ENCODE measurements around the gene NT5C1B.
"Not testable (repeated sequence)": the region's sequence is repeated elsewhere in the genome, so short reads cannot be mapped to it uniquely, and the experiment has no call there.

Gene NT5C1B

DNA sequence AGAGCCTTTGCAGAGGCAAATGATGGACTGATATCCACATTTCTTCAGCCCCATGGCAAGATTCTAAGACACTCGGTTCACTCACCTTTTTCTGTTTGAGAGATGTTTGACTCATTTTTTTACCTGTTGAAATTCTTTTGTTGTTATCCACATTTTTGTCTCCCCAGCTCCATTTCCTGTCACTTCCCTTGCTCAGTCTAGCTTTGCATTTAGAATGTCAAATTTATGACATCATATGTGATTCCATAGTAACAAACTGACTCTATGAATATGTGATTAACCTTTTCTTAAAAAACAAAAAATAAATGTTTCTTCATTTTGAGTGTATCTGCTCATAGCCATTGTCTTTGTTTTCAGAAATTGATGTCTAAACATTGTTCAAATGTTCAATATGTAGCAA is at the start of gene NT5C1B:
Gene NT5C1B (minus strand): TSS at position 216 of the 400 bp plus-strand sequence. CDS start 101 bp downstream, at position 115.
- H3K4me3 ChIP-seq (ENCODE audit: low read length): no peak within 1 kb of the TSS
- no peak for TF ChIP-seq ZNF274 (IDR thresholded peaks at IDR 0.05; ENCODE audit: low read depth, low read length)

DNA sequence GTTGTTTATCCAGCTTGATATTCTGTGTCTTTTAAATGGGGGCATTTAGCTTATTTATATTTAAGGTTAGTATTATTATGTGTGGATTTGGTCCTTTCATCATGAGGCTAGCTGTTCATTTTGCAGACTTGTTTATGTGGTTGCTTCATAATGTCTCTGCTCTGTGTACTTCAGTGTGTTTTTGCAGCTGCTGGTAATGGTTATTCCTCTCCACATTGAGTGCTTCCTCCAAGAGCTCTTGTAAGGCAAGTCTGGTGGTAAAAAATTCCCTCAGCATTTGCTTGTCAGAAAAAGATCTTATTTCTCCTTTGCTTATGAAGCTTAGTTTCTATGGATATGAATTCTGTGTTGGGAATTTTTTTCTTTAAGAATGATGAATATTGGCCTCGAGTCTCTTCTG is 47.8 kb upstream of the NT5C1B start:
- TF ChIP-seq ZNF274 (IDR thresholded peaks at IDR 0.05; ENCODE audit: low read depth, low read length): no peak
- H3K4me3 ChIP-seq (ENCODE audit: low read length): no peak overlapping the region

DNA sequence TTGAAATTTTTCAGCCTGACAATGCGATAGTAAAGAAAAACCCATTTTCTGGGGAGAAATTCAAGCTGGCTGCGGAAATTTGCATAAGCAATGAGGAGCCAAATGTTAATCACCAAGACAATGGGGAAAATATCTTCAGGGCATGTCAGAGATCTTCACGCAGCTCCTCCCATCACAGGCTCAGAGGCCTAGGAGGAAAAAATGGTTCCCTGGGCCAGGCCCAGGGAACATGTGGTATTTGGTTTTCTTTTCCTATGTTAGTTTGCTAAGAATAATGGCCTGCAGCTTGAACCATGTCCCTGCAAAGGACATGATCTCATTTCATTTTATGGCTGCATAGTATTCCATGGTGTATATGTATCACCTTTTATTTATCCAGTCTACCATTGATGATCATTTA is 43.3 kb upstream of the NT5C1B start:
- not testable (repeated sequence) for H3K4me3 ChIP-seq (ENCODE audit: low read length)

GRCh38 chr2:18630941-18631340 is 41.6 kb upstream of the NT5C1B start:
- TF ChIP-seq ZNF274 (IDR thresholded peaks at IDR 0.05; ENCODE audit: low read depth, low read length): no peak
- no peak overlapping the region for H3K4me3 ChIP-seq (ENCODE audit: low read length)

DNA sequence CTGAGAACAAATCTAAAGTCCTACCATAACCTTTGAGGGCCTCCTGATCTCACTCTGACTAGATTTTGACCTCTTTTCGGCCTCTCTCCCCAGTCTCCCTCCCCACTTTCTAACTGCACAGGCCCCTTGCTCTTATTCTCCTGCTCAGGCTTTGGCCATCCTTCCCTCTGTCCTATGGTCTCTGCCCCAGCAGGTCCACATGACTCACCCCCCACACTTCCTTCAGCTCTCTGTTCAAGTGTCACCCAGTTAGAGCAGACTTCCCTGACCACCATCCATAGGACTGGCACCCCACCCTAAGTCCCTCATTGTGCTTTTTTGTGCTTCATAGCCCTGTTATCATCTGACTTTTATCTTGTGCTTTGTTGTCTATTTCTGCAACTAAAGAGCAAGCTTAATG is 41.2 kb upstream of the NT5C1B start:
- TF ChIP-seq ZNF274 (IDR thresholded peaks at IDR 0.05; ENCODE audit: low read depth, low read length): no peak
- no peak overlapping the region for H3K4me3 ChIP-seq (ENCODE audit: low read length)

DNA sequence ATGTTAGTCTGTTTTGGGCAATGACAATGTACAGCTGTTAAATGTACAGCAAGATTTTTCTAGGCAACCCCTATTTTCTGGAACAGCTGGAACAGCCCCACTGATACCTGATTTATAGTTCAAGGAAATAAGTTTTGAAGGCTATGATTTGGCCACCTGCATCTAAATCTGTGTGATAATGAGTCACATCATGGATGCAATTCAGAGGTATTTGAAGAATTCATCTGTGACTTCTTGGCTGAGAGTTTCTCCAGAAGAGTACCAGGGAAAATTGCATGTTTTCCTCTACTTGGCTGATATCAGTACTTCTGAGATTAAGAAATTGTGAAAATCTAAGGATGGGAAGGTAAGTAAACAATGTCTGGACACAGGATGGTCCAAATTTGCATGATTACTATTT is 40.7 kb upstream of the NT5C1B start:
- TF ChIP-seq ZNF274 (IDR thresholded peaks at IDR 0.05; ENCODE audit: low read depth, low read length): no peak
- no peak overlapping the region for H3K4me3 ChIP-seq (ENCODE audit: low read length)

GRCh38 chr2:18626958-18627650 is 37.7 kb upstream of the NT5C1B start:
- H3K4me3 ChIP-seq (ENCODE audit: low read length): no peak overlapping the region
- TF ChIP-seq ZNF274 (IDR thresholded peaks at IDR 0.05; ENCODE audit: low read depth, low read length): no peak

DNA sequence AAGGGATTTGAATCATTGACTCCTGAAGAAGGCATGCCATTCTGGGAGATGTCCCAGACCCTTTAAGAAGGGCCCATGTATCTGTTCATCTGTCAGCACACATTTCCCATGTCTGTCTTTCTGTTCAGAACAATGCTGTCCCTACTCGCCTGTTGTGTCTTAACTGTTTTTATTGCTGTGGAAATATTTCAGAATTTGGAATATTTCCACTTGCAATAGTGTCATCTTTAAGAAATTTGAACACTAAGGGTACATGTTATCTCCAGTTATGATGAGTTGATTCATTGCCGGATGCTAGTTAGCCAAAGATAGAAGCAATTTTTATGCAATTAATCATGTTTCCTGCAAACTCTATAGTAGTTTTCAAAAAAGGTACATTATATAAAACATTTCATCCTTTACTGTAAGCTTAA is 36.9 kb upstream of the NT5C1B start:
- TF ChIP-seq ZNF274 (IDR thresholded peaks at IDR 0.05; ENCODE audit: low read depth, low read length): no peak
- H3K4me3 ChIP-seq (ENCODE audit: low read length): no peak overlapping the region

DNA sequence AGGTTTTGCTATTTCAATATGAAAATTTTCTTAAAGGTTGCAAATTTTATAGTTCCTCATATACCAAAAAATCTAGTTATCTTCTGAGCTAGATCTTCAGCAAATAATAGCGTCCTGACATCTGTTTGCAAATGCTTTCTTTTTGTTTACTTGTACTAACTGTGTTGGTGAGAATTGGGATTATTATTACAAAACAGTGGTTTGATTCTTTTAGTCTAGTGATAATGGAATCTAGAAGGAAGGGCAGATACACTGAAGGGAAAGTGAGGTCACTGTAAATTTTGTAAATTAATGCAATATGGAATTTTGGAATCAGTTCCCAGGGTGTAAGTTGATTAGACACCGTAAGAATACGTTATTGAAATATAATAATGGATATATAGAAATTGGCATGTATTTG is 36.2 kb upstream of the NT5C1B start:
- no peak for TF ChIP-seq ZNF274 (IDR thresholded peaks at IDR 0.05; ENCODE audit: low read depth, low read length)

DNA sequence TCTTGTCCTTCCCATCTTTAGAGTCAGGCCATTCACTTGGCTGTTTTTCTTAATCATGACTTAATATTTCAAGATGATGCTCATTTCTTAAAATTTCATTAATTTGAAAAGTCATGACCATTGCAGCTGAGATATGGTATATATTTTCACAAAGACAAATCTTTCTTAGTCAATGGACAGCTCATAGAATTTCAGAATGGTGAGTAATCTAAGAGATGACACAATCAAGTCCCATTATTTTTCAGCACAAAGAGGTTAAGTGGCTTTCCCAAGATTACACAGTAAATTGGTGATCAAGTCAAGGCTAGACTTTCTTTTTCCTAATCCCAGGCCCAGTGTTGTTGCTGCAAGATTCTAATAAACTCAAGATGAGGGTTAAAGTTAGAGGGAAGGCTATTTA is 34.4 kb upstream of the NT5C1B start:
- H3K4me3 ChIP-seq (ENCODE audit: low read length): no peak overlapping the region
- TF ChIP-seq ZNF274 (IDR thresholded peaks at IDR 0.05; ENCODE audit: low read depth, low read length): no peak

More for the DNA sequence above, 36.2 kb upstream of the NT5C1B start:
- H3K4me3 ChIP-seq (ENCODE audit: low read length): no peak overlapping the region

- H3K4me3 ChIP-seq (ENCODE audit: low read length): no peak overlapping the region
These were observed 31.7 kb upstream of the NT5C1B start for GRCh38 chr2:18620867-18621632.

GRCh38 chr2:18619091-18619490 is 29.7 kb upstream of the NT5C1B start:
- H3K4me3 ChIP-seq (ENCODE audit: low read length): no peak overlapping the region
- no peak for TF ChIP-seq ZNF274 (IDR thresholded peaks at IDR 0.05; ENCODE audit: low read depth, low read length)

More at GRCh38 chr2:18620867-18621632, 31.7 kb upstream of the NT5C1B start:
- no peak for TF ChIP-seq ZNF274 (IDR thresholded peaks at IDR 0.05; ENCODE audit: low read depth, low read length)

DNA sequence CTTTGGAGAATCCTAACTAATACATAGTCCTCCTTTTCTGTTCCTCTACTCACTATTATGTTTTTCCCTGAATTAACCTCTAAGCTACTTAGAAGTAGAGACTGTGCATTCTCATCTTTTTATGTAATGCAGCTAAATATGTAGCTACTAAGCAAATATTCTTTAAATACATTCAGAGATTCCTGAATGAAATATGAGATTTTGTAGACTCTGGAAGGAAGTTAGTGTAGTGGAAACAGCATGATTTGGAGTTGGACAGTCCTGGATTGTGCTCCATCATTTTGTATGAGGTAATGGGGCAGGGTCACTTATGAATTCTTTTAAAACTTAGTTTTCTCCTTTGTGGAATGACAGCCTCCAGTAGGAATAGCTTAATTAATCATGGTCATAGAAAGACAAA is 24.7 kb upstream of the NT5C1B start:
- no peak for TF ChIP-seq ZNF274 (IDR thresholded peaks at IDR 0.05; ENCODE audit: low read depth, low read length)

GRCh38 chr2:18612133-18612532 is 22.8 kb upstream of the NT5C1B start:
- no peak for TF ChIP-seq ZNF274 (IDR thresholded peaks at IDR 0.05; ENCODE audit: low read depth, low read length)
- H3K4me3 ChIP-seq (ENCODE audit: low read length): no peak overlapping the region

More for the DNA sequence above, 24.7 kb upstream of the NT5C1B start:
- H3K4me3 ChIP-seq (ENCODE audit: low read length): no peak overlapping the region

DNA sequence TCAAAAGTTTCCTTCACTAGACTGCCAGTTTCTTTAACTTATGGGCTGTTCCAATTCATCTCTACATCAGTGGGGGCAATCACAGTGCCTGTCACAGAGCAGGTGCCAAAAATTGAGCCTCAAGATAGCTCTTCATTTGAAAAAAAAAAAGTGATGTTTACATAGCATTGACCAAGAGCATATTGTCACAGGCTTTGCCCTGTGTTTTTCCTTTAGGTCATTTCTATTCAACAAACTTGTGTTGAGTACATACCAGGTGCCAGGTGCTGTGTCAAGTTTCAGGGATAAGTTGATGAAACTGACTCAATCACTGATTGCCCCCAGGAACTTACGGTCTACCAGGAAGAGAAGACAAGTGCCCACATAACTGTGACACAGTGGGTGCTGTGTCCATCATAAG is 22.2 kb upstream of the NT5C1B start:
- TF ChIP-seq ZNF274 (IDR thresholded peaks at IDR 0.05; ENCODE audit: low read depth, low read length): no peak
- no peak overlapping the region for H3K4me3 ChIP-seq (ENCODE audit: low read length)

Measured in GM08714 (cell line).